ENCODE data around the gene KCNK13. TPM values are rescaled to one million over a fixed set of nuclear protein-coding genes. Genes with fewer than 3 reads are reported as not detected.

KCNK13 gene
- polyA plus RNA-seq, 1 donor (not counting 4 experiments of a cell fraction or from before 2014, with no cell fraction given) = 0.03 TPM

DNA sequence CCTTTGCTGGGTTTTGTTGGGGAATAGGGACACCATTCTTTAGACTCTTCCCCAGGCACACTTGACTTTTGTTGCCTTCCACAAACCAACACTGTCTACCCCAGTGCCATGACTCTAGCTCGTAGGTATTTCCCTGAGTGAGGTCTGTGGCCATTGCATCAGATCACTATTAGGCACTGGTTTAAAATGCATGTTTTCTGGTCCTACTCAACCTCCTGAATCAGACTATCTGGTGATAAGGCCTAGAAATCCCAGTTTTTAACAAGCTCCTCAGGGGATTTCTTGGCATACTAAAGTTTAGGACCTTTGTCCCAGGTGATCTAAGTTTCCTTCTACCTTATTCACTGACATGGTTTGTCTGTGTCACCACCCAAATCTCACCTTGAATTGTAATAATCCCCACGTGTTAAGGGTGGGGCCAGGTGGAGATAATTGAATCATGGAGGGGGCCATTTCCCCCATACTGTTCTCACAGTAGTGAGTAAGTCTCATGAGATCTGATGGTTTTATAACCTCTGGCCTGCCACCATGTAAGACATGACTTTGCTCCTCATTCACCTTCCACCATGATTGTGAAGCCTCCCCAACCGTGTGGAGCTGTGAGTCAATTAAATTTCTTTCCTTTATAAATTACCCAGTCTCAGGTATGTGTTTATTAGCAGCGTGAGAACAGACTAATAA is 106.8 kb downstream of the KCNK13 start:
- no peak for TF ChIP-seq EZH2 (IDR thresholded peaks at IDR 0.05; ENCODE audit: low read length)
- TF ChIP-seq, protein P1, sequence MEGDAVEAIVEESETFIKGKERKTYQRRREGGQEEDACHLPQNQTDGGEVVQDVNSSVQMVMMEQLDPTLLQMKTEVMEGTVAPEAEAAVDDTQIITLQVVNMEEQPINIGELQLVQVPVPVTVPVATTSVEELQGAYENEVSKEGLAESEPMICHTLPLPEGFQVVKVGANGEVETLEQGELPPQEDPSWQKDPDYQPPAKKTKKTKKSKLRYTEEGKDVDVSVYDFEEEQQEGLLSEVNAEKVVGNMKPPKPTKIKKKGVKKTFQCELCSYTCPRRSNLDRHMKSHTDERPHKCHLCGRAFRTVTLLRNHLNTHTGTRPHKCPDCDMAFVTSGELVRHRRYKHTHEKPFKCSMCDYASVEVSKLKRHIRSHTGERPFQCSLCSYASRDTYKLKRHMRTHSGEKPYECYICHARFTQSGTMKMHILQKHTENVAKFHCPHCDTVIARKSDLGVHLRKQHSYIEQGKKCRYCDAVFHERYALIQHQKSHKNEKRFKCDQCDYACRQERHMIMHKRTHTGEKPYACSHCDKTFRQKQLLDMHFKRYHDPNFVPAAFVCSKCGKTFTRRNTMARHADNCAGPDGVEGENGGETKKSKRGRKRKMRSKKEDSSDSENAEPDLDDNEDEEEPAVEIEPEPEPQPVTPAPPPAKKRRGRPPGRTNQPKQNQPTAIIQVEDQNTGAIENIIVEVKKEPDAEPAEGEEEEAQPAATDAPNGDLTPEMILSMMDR (optimal IDR thresholded peaks at IDR 0.05 in 1 of 3, IDR thresholded peaks at IDR 0.05 in 1 of 3, conservative IDR thresholded peaks at IDR 0.05 in 1 of 3; ENCODE audit: extremely low read depth in 1 of 3, insufficient read depth in 2 of 3, low read length in 3 of 3) = no peak
- Histone ChIP-seq H3K36me3 (ENCODE audit: control insufficient read depth in 2 of 2, extremely low read depth in 1 of 2, insufficient read depth in 2 of 2, low read length in 2 of 2) (no peaks in the 10 kb centered on the region), H3K27ac (ENCODE audit: control insufficient read depth, insufficient read depth, low read length) (no peak overlapping the region), H3K9ac (ENCODE audit: control insufficient read depth, extremely low read depth, insufficient read depth, low read length) (no peak overlapping the region), H3K4me2 (ENCODE audit: control insufficient read depth, extremely low read depth, insufficient read depth, low read depth, low read length) (no peak overlapping the region), H3K9me3 (ENCODE audit: control insufficient read depth, low read depth, low read length) (no peaks in the 10 kb centered on the region), H3K4me3 (ENCODE audit: control insufficient read depth in 2 of 3, extremely low read depth in 1 of 3, insufficient read depth in 2 of 3, low read depth in 1 of 3, low read length in 3 of 3) (no peak overlapping the region), H2AFZ (ENCODE audit: control insufficient read depth, low read length) (no peak overlapping the region), H3K79me2 (ENCODE audit: control insufficient read depth, insufficient read depth, low read length) (no peaks in the 10 kb centered on the region), H3K27me3 (ENCODE audit: control insufficient read depth, extremely low read depth, insufficient read depth, low read length) (no peaks in the 10 kb centered on the region), H3K4me1 (ENCODE audit: control insufficient read depth, extremely low read depth, insufficient read depth, low read length) (no peaks in the 10 kb centered on the region), H4K20me1 (ENCODE audit: control insufficient read depth, extremely low read depth, insufficient read depth, low read length) (no peaks in the 10 kb centered on the region), H3K9me1 (ENCODE audit: control insufficient read depth, extremely low read depth, insufficient read depth, low read length) (no peaks in the 10 kb centered on the region)
- DNase-seq (ENCODE audit: low read depth, low spot score) (no peak), FAIRE-seq (no peak)
- dilution Hi-C loops (cut with MboI; ENCODE audit: extremely low pct_ligation_motif_present, low sequenced_read_pairs) = no loop called here

DNA sequence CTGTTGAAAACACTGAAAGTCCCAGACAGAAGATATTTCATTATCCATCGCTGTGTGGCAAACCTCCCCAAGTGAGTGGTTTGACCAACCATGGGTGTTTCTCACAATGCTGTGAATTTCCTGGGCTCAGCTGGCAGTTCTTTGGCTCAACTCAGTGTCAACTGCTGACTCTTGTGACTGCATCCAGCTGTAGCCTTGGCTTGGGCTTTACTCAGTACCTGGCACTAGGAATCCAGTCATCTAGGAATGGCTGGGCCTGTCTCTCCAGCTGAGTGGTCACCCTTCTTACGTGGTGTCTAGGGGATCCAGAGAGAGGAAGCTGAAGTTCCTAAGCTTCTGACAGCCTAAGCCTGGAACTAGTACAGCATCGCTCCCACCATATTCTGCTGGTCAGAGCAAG is 113.8 kb downstream of the KCNK13 start:
- Histone ChIP-seq H3K4me1 (ENCODE audit: control insufficient read depth, extremely low read depth, insufficient read depth, low read length) (no peaks in the 10 kb centered on the region), H3K27ac (ENCODE audit: control insufficient read depth, insufficient read depth, low read length) (no peak overlapping the region), H3K27me3 (ENCODE audit: control insufficient read depth, extremely low read depth, insufficient read depth, low read length) (no peaks in the 10 kb centered on the region), H3K9me1 (ENCODE audit: control insufficient read depth, extremely low read depth, insufficient read depth, low read length) (no peaks in the 10 kb centered on the region), H3K9ac (ENCODE audit: control insufficient read depth, extremely low read depth, insufficient read depth, low read length) (no peak overlapping the region), H4K20me1 (ENCODE audit: control insufficient read depth, extremely low read depth, insufficient read depth, low read length) (no peaks in the 10 kb centered on the region), H3K4me3 (ENCODE audit: control insufficient read depth in 2 of 3, extremely low read depth in 1 of 3, insufficient read depth in 2 of 3, low read depth in 1 of 3, low read length in 3 of 3) (no peak overlapping the region), H2AFZ (ENCODE audit: control insufficient read depth, low read length) (no peak overlapping the region), H3K9me3 (ENCODE audit: control insufficient read depth, low read depth, low read length) (no peaks in the 10 kb centered on the region), H3K4me2 (ENCODE audit: control insufficient read depth, extremely low read depth, insufficient read depth, low read depth, low read length) (no peak overlapping the region), H3K36me3 (ENCODE audit: control insufficient read depth in 2 of 2, extremely low read depth in 1 of 2, insufficient read depth in 2 of 2, low read length in 2 of 2) (no peaks in the 10 kb centered on the region), H3K79me2 (ENCODE audit: control insufficient read depth, insufficient read depth, low read length) (no peaks in the 10 kb centered on the region)
- DNase-seq (ENCODE audit: low read depth, low spot score) (no peak), FAIRE-seq (no peak)
- dilution Hi-C loops (cut with MboI; ENCODE audit: extremely low pct_ligation_motif_present, low sequenced_read_pairs) = no loop called here
- TF ChIP-seq EZH2 (IDR thresholded peaks at IDR 0.05; ENCODE audit: low read length) = no peak
- TF ChIP-seq, protein P1 (optimal IDR thresholded peaks at IDR 0.05 in 1 of 3, IDR thresholded peaks at IDR 0.05 in 1 of 3, conservative IDR thresholded peaks at IDR 0.05 in 1 of 3; ENCODE audit: extremely low read depth in 1 of 3, insufficient read depth in 2 of 3, low read length in 3 of 3) = no peak
